PFSK-1 (cell line): ENCODE results near the gene P2RY1.

Experiments used
- POLR2AphosphoS5 ChIP-seq: IDR thresholded peaks from 2 replicates; pipeline ENCODE4 v1.6.1; 2012; ENCODE audit warnings: low read depth, mild to moderate bottlenecking, control low read depth, low read length, moderate library complexity
- SIN3A ChIP-seq: IDR thresholded peaks from 2 replicates; pipeline ENCODE4 v1.6.1; 2012; ENCODE audit warnings: mild to moderate bottlenecking, low read length, moderate library complexity, borderline replicate concordance; ENCODE audit not compliant: insufficient read depth
- TAF1 ChIP-seq: IDR thresholded peaks from 2 replicates; pipeline ENCODE4 v1.6.1; 2012; ENCODE audit warnings: low read length, control low read depth, borderline replicate concordance; ENCODE audit not compliant: insufficient read depth
- TF ChIP-seq, protein P1 (sequence below), 2 experiments: IDR thresholded peaks; 2 replicates each; pipeline versions ENCODE4 v1.6.1 to v1.8.0; 2011 to 2012; ENCODE audit warnings: low read depth in 2 of 2, low read length in 2 of 2, control low read depth in 1 of 2, inconsistent platforms in 1 of 2, mild to moderate bottlenecking in 1 of 2, moderate library complexity in 1 of 2; ENCODE audit not compliant: insufficient read depth in 1 of 2

DNA sequence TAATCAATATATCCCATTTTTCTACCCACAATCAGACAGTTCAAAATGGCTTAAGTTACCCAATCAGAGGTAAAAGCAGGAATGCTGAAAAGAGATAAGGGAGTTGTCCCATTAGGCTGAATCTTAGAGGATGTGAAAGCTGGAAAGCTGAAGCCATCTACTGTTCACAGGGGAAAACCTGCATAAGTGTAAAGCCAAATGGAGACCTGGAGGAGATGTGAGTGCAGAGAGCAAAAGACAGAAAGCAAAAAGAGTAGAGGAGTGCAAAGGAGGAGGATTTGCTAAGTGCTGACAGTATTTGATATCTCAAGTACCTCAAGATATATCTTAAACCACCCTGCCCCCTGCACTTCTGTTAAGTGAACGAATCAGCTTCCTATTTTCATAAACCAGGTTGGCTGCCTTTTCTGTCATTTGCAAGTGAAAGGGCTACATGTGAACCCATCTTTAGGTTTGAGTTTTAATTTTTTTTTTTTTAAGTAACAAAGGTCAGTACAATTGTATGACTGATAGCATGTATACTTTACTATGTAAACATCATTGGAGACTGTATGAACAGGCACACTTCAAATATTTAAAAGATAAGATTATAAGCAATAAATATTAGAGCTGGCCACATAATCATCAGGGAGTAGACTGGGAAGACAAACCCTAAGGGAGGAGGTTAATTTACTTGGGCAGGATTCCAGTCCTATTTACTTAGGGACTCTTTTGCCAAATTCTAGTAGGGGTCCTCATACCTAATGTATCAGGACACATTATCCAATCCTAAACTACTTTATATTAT is 22.8 kb upstream of the P2RY1 start:
- TF ChIP-seq POLR2AphosphoS5: no peak
- TF ChIP-seq, protein P1, sequence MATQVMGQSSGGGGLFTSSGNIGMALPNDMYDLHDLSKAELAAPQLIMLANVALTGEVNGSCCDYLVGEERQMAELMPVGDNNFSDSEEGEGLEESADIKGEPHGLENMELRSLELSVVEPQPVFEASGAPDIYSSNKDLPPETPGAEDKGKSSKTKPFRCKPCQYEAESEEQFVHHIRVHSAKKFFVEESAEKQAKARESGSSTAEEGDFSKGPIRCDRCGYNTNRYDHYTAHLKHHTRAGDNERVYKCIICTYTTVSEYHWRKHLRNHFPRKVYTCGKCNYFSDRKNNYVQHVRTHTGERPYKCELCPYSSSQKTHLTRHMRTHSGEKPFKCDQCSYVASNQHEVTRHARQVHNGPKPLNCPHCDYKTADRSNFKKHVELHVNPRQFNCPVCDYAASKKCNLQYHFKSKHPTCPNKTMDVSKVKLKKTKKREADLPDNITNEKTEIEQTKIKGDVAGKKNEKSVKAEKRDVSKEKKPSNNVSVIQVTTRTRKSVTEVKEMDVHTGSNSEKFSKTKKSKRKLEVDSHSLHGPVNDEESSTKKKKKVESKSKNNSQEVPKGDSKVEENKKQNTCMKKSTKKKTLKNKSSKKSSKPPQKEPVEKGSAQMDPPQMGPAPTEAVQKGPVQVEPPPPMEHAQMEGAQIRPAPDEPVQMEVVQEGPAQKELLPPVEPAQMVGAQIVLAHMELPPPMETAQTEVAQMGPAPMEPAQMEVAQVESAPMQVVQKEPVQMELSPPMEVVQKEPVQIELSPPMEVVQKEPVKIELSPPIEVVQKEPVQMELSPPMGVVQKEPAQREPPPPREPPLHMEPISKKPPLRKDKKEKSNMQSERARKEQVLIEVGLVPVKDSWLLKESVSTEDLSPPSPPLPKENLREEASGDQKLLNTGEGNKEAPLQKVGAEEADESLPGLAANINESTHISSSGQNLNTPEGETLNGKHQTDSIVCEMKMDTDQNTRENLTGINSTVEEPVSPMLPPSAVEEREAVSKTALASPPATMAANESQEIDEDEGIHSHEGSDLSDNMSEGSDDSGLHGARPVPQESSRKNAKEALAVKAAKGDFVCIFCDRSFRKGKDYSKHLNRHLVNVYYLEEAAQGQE (IDR thresholded peaks at IDR 0.05; ENCODE audit: insufficient read depth in 1 of 2, low read depth in 2 of 2, low read length in 2 of 2): no peak
- TF ChIP-seq SIN3A: no peak
- TF ChIP-seq TAF1: no peak
